HG03354 (cell line): ENCODE results near the gene CACNA1S.

Source experiments
- ATAC-seq: cut with Tn5 transposase; IDR thresholded peaks from one replicate; pipeline ENCODE4 v1.9.1; 2021; ENCODE audit warnings: mild to moderate bottlenecking; ENCODE audit not compliant: unreplicated experiment, poor library complexity, severe bottlenecking

CACNA1S gene

DNA sequence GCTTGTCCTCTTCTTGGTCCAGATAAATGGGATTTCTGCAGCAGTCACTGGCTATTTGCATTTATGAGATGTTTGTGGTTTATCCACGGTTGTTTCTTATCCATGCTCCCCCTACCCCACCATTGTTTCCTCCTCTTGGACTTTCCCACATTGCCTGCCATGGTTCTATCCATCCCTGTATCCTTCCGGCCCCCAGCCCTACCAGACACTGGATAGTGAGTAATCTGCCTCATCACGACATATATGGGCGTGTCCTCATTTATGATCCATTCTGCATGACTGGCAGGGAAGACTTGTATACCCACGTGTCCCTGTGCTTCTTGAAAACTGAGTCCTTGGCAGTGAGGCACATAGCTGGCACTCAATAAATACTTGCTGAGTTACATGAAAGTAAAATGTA, 40.1 kb downstream of the CACNA1S start:
- no peak for ATAC-seq

DNA sequence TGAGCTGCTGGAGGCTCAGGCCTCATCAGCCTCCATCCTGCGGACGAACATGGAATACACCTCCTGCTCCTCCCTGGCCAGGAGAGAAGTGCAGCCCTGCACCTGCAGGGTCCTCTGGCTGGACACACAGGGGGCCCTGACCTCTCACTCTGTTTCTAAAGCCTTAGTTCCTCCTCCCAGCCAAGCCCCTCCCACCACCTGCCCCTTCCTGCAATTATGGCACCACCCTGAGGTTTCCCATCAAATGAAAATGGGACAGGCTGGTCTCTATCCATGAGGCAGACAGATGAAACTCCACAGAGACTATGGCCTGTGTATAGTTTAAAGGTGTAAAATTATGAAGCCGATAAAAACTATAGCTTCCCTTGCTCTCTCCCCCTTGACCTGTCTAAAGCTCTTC, 42.6 kb downstream of the CACNA1S start:
- no peak for ATAC-seq

DNA sequence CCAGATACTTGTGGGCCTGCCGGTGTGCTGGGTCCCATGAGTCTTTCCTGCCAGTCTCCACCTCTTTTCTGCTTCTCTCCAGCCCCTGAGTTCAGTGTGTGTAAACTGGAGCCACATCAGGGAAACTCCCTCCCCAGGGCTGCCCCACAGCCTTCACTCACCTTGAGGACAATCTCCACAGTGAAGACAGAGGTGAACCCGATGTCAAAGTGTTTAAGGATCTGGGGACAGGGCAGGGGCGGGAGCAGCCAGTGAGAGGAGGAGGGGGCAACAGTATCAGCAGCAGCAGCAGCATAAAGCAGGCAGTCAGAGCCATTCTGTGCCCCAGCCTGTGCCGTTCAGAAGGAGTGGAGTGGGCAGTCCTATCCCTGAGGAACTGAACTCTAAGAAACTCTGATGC, 43.2 kb downstream of the CACNA1S start:
- ATAC-seq, result no peak

GRCh38 chr1:201066986-201067385, 45.2 kb downstream of the CACNA1S start:
- ATAC-seq, result no peak

DNA sequence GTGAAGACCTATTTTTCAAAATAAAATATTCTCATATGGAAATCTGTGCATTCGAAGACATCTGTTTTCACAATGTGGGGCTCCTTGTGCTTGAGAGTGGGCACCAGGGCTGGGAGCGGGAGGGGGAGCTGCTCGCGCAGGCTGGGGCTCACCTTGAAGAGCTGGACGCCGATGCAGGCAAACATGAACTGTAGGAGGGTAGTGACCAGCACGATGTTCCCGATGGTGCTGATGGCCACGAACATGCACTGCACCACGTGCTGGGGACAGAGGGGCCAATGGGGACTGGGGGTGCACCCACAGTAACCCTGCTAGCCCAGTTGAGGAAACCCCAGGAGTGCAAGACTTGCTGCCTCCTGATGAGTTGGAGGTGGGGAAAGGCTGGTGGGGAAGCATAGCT, 46.5 kb downstream of the CACNA1S start:
- no peak for ATAC-seq

DNA sequence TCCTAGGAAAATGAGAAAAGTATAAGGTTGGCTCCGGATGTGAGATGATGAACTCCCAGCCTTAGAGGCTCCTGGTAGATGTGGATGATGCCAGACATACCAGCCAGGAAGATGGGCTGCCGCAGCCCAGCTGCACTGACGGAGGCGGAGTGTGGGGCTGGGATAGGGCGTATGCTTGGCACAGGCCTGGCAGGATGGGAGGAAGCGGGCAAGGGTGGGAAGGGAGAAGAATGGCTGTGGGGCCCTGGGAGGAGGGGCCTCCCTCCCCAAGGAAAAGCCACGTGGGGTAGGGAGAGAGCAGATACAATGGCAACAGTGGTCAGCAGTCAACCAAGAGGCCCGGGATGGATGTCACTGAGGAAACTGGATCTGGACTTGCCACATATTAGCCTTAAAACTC, 47.4 kb downstream of the CACNA1S start:
- ATAC-seq, result no peak

DNA sequence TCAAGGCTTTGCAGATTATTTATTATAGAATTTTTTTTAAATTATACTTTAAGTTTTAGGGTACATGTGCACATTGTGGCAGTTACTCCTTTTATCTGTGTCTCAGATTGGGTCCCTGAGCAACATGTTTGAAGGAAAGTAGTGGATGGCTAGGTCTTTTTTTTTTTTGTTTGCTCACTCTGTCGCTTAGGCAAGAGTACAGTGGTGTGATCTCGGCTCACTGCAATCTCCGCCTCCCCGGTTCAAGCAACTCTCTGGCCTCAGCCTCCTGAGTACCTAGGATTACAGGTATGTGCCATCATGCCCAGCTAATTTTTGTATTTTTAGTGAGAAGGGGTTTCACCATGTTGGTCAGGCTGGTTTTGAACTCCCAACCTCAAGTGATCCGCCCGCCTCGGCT, 49.1 kb downstream of the CACNA1S start:
- no peak for ATAC-seq

DNA sequence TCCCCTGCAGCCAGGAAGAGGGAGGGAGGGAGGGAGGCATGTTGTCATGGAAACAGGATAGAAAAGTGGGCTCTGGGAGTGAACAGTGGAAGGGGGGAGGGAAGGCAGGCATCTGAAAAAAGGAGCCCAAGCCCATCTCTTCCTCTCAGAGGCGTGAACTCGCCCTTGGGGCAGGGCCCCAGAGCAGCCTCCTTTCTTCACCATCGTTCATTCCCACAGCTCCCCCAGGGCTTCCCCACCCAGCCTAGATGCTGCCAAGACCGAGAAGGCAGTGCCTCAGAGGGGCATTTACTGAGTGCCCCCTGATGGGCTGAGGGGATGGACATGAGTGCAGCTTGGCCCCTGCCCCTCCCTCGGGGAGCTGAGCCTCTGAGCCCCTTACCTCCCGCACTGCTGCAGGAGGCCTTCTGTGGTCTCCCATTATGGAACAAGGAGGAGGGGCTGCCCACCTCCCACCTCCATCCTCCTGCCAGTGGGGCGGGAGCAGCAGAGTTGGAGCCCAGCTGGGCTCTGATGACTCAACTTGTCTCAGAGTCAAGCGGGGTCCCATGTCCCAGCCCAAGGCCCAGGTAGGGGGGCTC, 49.6 kb downstream of the CACNA1S start:
- no peak for ATAC-seq

- ATAC-seq, result no peak
Measured at GRCh38 chr1:201061886-201062285, 50.3 kb downstream of the CACNA1S start.

DNA sequence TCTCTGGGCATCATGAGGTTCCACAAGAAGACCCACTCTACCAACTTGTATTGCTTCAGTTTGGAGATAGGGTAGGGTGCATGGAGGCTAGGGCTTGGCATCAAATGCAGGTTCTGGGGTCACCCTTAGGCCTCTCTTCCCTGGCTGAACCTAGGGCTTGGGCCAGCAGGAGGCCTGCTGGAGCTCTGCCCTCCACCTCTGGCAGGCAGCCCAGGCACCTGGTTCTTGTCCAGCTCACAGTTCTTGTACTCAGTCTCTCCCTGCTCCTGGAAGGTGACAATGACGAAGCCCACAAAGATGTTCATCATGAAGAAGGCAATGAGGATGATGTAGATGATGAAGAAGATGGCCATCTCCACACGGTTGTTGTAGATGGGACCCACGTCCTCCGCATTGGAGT, 51.2 kb downstream of the CACNA1S start:
- no peak for ATAC-seq

DNA sequence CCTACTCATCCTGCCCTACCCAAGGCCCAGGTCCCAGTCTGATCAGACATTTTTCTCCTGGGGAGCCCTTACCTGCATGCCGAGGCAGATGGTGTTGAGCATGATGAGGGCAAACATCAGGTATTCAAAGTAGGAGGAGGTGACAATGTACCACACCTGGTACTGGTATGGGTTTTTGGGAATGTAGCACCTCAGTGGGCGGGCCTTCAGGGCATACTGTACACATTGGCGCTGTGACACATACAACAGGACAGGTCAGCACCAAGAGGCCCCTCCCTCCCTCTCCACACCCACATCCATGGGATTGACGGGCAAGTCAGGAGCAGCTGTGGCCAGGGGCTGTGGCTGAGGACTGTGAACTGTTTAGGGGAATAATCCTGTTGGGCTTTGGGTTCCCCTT, 51.6 kb downstream of the CACNA1S start:
- ATAC-seq, result no peak

DNA sequence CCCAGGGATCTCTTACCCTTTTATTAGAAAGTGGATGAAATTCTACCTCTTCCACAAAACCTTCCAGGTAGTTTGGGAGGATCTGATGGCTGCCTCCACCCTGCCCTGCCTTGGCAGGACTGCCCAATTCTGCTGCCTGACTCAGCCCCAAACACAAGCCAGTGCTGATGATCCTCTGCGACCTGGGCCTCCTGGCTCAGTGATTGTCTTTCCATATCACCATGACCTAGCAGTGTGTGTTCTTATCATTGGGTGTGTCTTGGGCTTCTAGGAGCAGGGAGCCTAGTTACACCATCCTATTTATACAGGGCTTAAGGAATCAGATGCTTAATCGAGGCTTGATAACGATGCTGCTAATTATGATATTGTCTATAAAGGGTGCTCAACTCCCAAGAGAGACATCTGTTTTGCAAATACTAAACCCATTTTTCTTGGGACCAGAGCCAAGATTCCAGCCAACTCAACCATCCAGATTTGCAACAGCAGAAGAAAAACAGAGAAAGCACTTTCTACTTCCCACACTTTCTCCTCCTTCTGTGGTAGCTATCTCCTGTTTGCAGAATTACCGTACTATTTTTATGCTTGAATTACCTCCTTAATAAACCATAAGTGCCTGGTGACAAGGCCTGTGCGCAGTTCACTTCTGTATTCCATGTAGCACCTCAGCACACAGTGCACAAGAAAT, 52.2 kb downstream of the CACNA1S start:
- no peak for ATAC-seq

- ATAC-seq, result no peak
Measured at GRCh38 chr1:201059401-201059800, 52.8 kb downstream of the CACNA1S start.

DNA sequence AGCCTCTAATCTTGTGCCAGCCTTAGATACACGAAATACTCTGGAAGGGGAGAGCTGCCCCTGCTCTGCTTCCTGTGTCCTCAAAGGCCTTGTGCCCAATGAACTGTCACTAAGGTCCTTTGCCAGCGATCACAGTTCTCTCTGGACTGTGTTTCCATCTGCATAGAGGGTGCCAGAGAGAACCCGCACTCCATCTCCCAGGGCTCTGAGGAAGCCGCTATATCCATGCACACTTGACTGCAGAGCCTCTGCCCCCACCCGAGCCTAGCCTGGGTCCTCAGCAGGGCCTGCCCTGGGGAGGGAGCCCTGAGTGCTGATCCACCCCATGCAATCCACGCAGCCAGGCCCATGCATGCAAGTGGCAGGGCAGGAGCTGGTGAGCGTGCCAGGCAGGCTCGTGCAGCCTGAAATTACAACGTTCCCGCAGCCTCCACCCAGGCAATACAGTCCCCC, 58.1 kb downstream of the CACNA1S start:
- no peak for ATAC-seq

DNA sequence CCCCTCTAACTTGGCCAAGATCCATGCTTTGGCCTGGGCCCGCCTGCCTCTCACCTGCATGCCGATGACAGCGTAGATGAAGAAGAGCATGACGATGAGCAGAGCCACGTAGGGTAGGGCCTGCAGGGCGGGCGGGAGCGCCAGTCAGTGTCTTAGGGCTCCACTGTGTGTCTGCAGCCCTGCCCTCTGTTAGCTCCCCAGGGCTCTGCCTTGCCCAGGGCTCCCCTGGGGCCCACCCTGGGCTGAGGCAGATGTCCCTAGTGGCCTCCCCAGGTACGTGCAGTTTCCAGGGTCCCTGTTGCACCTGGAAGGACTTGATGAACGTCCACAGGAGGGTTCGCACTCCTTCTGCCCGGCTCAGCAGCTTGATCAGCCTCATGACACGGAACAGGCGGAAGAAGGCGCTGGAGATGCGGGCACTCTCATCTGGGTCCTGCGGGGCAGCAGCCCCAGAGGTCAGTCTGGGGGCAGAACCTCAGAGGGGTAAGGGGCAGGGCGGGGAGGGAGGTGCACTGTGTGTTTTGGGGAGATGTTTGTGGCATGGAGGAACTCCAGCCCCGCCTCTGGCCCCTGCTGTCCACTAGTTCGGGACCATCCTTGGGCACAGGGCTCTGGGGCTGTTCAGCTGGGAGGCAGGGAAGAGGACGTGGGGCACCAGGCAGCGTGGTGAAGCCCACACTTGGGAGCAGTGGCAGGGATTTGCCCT, 58.9 kb downstream of the CACNA1S start:
- no peak for ATAC-seq

GRCh38 chr1:201051399-201051798, 60.8 kb downstream of the CACNA1S start:
- no peak for ATAC-seq

DNA sequence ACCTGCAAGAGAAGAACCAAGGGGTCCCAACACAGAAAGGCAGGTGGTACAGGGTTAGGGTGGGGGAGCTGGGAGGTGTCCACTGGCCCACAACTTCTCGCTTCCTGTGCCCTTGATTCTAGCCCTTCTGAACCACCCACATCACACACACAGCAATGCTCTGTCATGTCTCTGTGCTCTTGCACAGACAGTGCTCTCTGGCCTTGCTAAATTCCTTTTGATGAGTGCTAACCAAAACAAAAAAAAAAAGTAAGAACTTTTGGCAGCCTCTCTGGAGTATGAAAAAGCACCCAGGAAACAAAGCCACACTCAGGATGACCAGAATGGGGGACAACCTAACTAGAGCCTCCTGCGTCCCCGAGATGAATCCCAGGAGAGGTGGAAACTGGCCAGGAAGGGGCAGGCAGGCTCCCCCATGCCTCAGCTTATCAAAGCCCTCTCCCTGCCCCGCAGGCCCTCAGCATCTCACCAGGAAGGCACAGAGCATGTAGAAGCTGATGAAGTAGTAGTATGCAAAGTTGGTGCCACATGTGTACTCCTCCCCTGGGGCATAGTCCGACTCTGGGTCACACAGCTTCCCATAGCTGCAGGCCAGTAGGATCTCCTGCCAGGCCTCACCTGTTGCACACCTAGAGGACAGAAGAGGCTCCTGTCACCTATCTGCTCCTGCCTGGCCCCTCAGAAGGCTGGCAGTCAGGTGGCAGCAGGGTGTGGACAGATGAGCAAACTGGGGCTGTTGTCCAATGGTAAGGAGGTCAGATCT, 61.5 kb downstream of the CACNA1S start:
- ATAC-seq, result no peak

DNA sequence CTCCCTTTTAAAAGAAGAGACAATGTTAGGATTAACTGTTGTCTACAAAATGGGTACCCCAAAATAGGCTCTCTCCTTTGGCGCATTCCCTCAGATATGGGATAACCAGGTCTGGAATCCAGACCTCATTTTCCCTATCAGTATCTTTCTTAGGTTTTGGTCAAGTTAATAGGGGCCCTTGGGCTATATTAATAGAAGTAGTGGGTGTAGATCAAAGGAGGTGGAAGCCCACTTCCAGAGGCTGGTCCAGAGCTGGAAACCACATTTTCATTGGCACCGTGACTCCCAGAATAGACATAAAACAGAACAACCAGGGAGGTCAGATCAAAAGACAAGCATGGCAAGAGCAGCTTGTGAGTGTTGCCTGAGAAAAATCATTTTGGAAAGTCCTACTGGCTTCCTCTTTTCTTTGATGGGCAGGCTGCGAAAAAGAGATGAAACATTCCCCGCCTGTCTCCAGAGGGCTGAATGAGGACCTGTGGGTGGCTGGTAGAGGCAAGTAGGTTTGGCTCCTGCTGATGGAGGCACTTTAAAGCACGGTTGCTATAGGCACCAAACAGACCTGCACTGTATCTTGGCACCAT, 62.9 kb downstream of the CACNA1S start:
- no peak for ATAC-seq

DNA sequence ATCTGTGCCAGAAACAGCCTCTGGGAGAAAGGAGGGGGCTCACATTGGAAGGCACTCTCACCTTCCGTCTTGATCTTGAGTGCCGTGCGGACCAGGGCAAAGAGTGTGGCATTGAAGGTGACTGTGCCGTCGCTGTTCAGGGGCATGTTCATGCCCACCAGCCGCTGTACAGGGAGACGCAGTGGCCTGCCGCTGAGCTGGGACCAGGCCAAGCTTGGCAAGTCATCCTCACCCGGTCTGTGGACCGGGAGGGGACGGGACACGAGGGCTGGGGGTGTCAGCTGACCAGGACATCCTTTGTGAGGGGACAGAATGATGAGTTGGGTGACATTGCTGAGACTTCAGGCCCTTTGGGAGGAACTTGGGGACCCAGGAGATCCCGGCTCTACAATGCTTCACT, 63.7 kb downstream of the CACNA1S start:
- ATAC-seq, result no peak

GRCh38 chr1:201044119-201044518, 68.1 kb downstream of the CACNA1S start:
- ATAC-seq, result no peak
